Erythroblast (primary cell): ENCODE measurements around the gene GPX2.

ENCODE experiments used
- GATA1 ChIP-seq: IDR thresholded peaks from 2 replicates; pipeline ENCODE4 v1.6.1; 2011; ENCODE audit warnings: low read depth, mild to moderate bottlenecking, control low read depth, low read length, moderate library complexity
- POLR2A ChIP-seq: IDR thresholded peaks from 2 replicates; pipeline ENCODE4 v1.6.1; 2011; ENCODE audit warnings: mild to moderate bottlenecking, low read length

- TF ChIP-seq POLR2A (no peak), GATA1 (no peak)
These were observed 8.7 kb upstream of the GPX2 start for GRCh38 chr14:64951291-64951690.
